Neutrophil (primary cell): ENCODE measurements around the gene SMURF1.

Source experiments
- H3K27ac ChIP-seq: fragments of 200-600 bp; sonication (generic); 2 replicates; pipeline ENCODE4 v1.5.1; 2016; ENCODE audit warnings: mild to moderate bottlenecking, moderate library complexity
- H3K27me3 ChIP-seq: fragments of 200-600 bp; sonication (generic); 2 replicates; pipeline ENCODE4 v1.6.0; 2016; ENCODE audit warnings: mild to moderate bottlenecking
- H3K36me3 ChIP-seq: fragments of 200-600 bp; sonication (generic); 2 replicates; pipeline ENCODE4 v1.5.1; 2017
- H3K4me1 ChIP-seq, 2 experiments: fragments of 200-600 bp in 1 of 2; sonication (generic) in 1 of 2; 1 replicate in 1 of 2; 2 replicates in 1 of 2; pipeline versions ENCODE4 v1.5.1 to v1.6.1; 2013 to 2016; ENCODE audit warnings: low read depth in 1 of 2, low read length in 1 of 2, mild to moderate bottlenecking in 1 of 2, moderate library complexity in 1 of 2; ENCODE audit not compliant: control insufficient read depth in 1 of 2, insufficient read depth in 1 of 2
- H3K4me3 ChIP-seq, 2 experiments: fragments of 200-600 bp in 1 of 2; sonication (generic) in 1 of 2; 1 replicate in 1 of 2; 2 replicates in 1 of 2; pipeline ENCODE4 v1.5.1; 2013 to 2016; ENCODE audit warnings: low read depth in 1 of 2, low read length in 1 of 2, mild to moderate bottlenecking in 1 of 2, moderate library complexity in 1 of 2
- H3K9me3 ChIP-seq: fragments of 200-600 bp; sonication (generic); 2 replicates; pipeline ENCODE4 v1.5.1; 2016
- TF ChIP-seq, protein P1 (sequence below): fragments of 200-600 bp; sonication (generic); IDR thresholded peaks from 2 replicates; pipeline ENCODE4 v1.5.1; 2016; ENCODE audit warnings: antibody characterized with exemption

SMURF1 gene

GRCh38 chr7:98990356-98990755 is 153.6 kb downstream of the SMURF1 start:
- Histone ChIP-seq H3K4me1 (peaks cover 2 to 3% of the 10 kb centered on the region in 2 experiments), H3K27ac (no peak overlapping the region), H3K36me3 (peaks cover 79% of the 10 kb centered on the region), H3K9me3 (no peaks in the 10 kb centered on the region), H3K4me3 (no peak overlapping the region), H3K27me3 (no peaks in the 10 kb centered on the region)
- TF ChIP-seq, protein P1, sequence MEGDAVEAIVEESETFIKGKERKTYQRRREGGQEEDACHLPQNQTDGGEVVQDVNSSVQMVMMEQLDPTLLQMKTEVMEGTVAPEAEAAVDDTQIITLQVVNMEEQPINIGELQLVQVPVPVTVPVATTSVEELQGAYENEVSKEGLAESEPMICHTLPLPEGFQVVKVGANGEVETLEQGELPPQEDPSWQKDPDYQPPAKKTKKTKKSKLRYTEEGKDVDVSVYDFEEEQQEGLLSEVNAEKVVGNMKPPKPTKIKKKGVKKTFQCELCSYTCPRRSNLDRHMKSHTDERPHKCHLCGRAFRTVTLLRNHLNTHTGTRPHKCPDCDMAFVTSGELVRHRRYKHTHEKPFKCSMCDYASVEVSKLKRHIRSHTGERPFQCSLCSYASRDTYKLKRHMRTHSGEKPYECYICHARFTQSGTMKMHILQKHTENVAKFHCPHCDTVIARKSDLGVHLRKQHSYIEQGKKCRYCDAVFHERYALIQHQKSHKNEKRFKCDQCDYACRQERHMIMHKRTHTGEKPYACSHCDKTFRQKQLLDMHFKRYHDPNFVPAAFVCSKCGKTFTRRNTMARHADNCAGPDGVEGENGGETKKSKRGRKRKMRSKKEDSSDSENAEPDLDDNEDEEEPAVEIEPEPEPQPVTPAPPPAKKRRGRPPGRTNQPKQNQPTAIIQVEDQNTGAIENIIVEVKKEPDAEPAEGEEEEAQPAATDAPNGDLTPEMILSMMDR: no peak

GRCh38 chr7:98988641-98989040 is 155.3 kb downstream of the SMURF1 start:
- TF ChIP-seq, protein P1: no peak
- H3K27ac ChIP-seq: no peak overlapping the region
- no peak overlapping the region for H3K4me3 ChIP-seq
- H3K9me3 ChIP-seq: no peaks in the 10 kb centered on the region
- H3K27me3 ChIP-seq: no peaks in the 10 kb centered on the region
- peaks cover 3 to 6% of the 10 kb centered on the region in 2 experiments for H3K4me1 ChIP-seq
- peaks cover 79% of the 10 kb centered on the region for H3K36me3 ChIP-seq

- no peaks in the 10 kb centered on the region for H3K9me3 ChIP-seq
- H3K36me3 ChIP-seq: peaks cover 79% of the 10 kb centered on the region
- no peaks in the 10 kb centered on the region for H3K27me3 ChIP-seq
- peak overlapping the region; percentile 64 for H3K27ac ChIP-seq
- TF ChIP-seq, protein P1: no peak
- H3K4me3 ChIP-seq: no peak overlapping the region
- peaks cover 3 to 6% of the 10 kb centered on the region in 2 experiments for H3K4me1 ChIP-seq
Measured at GRCh38 chr7:98985945-98986344, 158.0 kb downstream of the SMURF1 start.

DNA sequence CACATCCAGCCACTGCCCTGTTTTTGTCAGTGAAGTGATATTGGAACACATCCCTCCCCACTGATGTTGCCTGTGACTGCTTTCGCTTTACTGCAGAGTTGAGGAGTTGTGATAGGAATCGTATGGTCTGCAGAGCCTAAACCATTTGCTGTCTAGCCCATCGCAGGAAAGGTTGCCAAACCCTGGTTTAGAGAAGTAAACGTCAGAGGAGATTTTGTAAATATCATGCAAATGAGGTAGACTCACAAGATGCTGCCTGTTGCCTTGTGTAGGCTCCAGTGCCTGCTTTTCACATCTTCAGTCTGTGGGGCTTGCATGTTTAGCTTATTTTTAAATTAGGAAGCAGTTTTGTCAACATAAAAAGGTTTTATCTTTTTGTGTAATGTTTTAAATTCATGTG is 158.5 kb downstream of the SMURF1 start:
- no peaks in the 10 kb centered on the region for H3K27me3 ChIP-seq
- no peak overlapping the region for H3K4me3 ChIP-seq
- TF ChIP-seq, protein P1: no peak
- H3K4me1 ChIP-seq: peaks cover 3 to 6% of the 10 kb centered on the region in 2 experiments
- H3K9me3 ChIP-seq: no peaks in the 10 kb centered on the region
- peak overlapping the region; percentile 64 for H3K27ac ChIP-seq
- H3K36me3 ChIP-seq: peaks cover 79% of the 10 kb centered on the region

DNA sequence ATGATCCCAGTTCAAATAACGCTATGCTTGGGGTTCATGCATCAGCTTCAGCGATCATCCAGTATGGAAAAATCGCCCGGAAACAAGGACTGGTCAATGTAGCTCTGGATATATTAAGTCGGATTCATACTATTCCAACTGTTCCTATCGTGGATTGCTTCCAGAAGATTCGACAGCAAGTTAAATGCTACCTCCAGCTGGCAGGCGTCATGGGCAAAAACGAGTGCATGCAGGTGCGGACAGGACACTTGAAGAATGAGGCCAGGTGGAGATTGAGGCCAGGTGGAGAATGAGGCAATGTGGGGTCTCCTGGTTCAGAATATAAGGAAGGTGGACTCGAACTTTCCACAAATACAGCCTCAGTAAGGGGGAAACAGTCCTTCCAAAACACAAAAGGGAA is 159.8 kb downstream of the SMURF1 start:
- TF ChIP-seq, protein P1: no peak
- H3K36me3 ChIP-seq: peaks cover 78% of the 10 kb centered on the region
- no peaks in the 10 kb centered on the region for H3K27me3 ChIP-seq
- H3K27ac ChIP-seq: no peak overlapping the region
- no peak overlapping the region for H3K4me3 ChIP-seq
- H3K9me3 ChIP-seq: no peaks in the 10 kb centered on the region
- peaks cover 3 to 6% of the 10 kb centered on the region in 2 experiments for H3K4me1 ChIP-seq

DNA sequence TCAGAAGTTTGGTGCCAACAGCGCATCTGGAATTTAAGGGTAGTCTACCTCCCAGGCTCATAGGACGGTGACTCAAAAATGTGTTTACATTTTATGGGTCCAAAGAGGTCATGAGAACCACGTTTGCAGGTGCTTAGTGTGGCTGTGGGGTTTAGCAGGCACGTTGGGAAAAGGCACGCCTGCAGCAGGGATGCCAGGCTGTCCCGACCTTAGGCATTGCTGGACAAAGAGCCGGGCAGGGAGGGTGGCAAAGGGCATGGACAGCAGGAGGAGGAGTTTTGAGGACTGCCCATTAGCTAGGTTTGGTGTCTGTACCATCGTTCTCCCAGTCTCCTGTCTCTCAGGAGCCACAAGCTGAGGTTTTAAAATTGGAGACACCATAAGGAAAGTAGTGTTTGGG is 161.2 kb downstream of the SMURF1 start:
- no peak overlapping the region for H3K4me3 ChIP-seq
- no peaks in the 10 kb centered on the region for H3K27me3 ChIP-seq
- peaks cover 78% of the 10 kb centered on the region for H3K36me3 ChIP-seq
- H3K27ac ChIP-seq: no peak overlapping the region
- H3K9me3 ChIP-seq: no peaks in the 10 kb centered on the region
- H3K4me1 ChIP-seq: peaks cover 3 to 6% of the 10 kb centered on the region in 2 experiments
- TF ChIP-seq, protein P1: no peak
